ENCODE measurements around the gene XRCC3.

Gene XRCC3

DNA sequence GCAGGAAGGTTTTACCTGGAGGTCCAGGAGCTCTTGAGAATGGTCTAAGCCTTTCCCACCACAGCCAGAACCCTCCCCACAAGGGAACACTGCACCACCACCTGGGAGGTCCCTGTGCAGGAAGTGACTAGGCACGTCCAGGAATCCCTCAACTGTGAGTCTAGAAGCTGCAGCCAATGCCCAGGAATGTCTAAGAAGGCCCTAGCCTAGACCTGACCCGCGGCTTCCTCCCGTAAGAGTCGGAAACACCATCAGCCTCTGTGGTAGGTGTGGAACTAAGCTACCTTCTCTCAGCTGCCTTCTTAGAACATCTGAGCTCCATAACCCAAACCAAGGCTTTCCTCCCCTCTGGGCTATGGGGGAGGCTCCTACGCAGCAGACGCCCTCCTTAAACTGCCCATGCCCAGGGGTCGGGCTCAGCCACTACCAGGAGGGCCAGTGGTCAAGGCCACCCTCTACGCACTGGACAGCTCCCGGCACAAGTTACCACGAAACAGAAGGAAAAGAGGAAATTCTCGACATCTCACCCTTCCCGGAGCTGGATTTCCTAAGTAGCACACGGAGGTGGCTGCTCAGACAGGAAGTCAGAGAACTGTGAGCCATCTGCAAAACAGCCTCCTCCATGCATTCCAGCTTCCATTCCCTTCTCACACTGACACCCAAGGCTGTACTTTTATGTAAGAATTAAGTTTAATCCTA lies 25.9 kb upstream of the XRCC3 start:
- H3K27ac ChIP-seq (ENCODE audit: low read depth, low read length), result no peak overlapping the region
- no peak overlapping the region for H3K4me2 ChIP-seq (ENCODE audit: low read length)

GRCh38 chr14:103739793-103740501 lies 24.7 kb upstream of the XRCC3 start:
- no CpG with 5 or more reads among the region's 30 CpGs for WGBS (ENCODE audit: extremely low coverage, insufficient coverage, low lambda C conversion rate)
- H3K27me3 ChIP-seq (ENCODE audit: insufficient read depth, low read length, poor library complexity), result no peaks in the 10 kb centered on the region
- no peak overlapping the region for H3K4me3 ChIP-seq (ENCODE audit: low read length)
- H3K4me2 ChIP-seq (ENCODE audit: low read length), result no peak overlapping the region
- no peaks in the 10 kb centered on the region for H3K79me1 ChIP-seq (ENCODE audit: low read length)
- H3K4ac ChIP-seq (ENCODE audit: low read depth, low read length), result no peak overlapping the region
- H2AK5ac ChIP-seq (ENCODE audit: low read length), result no peak overlapping the region
- no peak overlapping the region for H3K27ac ChIP-seq (ENCODE audit: low read depth, low read length)
- H2BK120ac ChIP-seq (ENCODE audit: low read depth, low read length), result no peak overlapping the region
- no peak overlapping the region for H3K18ac ChIP-seq (ENCODE audit: low read length)
- no peak overlapping the region for H4K5ac ChIP-seq (ENCODE audit: low read length)
- no peaks in the 10 kb centered on the region for H3K79me2 ChIP-seq (ENCODE audit: control insufficient read depth, insufficient read depth, low read length)
- no peak overlapping the region for H2BK15ac ChIP-seq (replicated peaks; ENCODE audit: low read depth)
- peak overlapping the region; percentile 7 for H3K56ac ChIP-seq (ENCODE audit: low read length)
- H3K4me1 ChIP-seq (ENCODE audit: control insufficient read depth, low read depth, low read length), result no peaks in the 10 kb centered on the region
- H3K36me3 ChIP-seq (ENCODE audit: control insufficient read depth, insufficient read depth, low read length), result no peaks in the 10 kb centered on the region
- H3K9ac ChIP-seq (ENCODE audit: low read length), result no peak overlapping the region
- DNase-seq, result no peak
- H3K23ac ChIP-seq (ENCODE audit: low read length), result no peak overlapping the region
- H2BK5ac ChIP-seq (ENCODE audit: low read length), result no peak overlapping the region
- no peak overlapping the region for H4K8ac ChIP-seq (ENCODE audit: low read depth, low read length)

More for the DNA sequence above, 25.9 kb upstream of the XRCC3 start:
- Histone ChIP-seq H3K36me3 (ENCODE audit: control insufficient read depth, insufficient read depth, low read length) (no peaks in the 10 kb centered on the region), H3K56ac (ENCODE audit: low read length) (no peak overlapping the region), H3K4ac (ENCODE audit: low read depth, low read length) (no peak overlapping the region), H2BK120ac (ENCODE audit: low read depth, low read length) (no peak overlapping the region), H3K9ac (ENCODE audit: low read length) (no peak overlapping the region), H2BK15ac (replicated peaks; ENCODE audit: low read depth) (no peak overlapping the region), H2BK5ac (ENCODE audit: low read length) (no peak overlapping the region), H4K8ac (ENCODE audit: low read depth, low read length) (no peak overlapping the region), H3K4me3 (ENCODE audit: low read length) (no peak overlapping the region), H2AK5ac (ENCODE audit: low read length) (no peak overlapping the region), H3K79me2 (ENCODE audit: control insufficient read depth, insufficient read depth, low read length) (no peaks in the 10 kb centered on the region), H3K4me1 (ENCODE audit: control insufficient read depth, low read depth, low read length) (no peaks in the 10 kb centered on the region), H3K79me1 (ENCODE audit: low read length) (no peaks in the 10 kb centered on the region), H3K23ac (ENCODE audit: low read length) (no peak overlapping the region), H4K5ac (ENCODE audit: low read length) (no peak overlapping the region), H3K18ac (ENCODE audit: low read length) (no peak overlapping the region), H3K27me3 (ENCODE audit: insufficient read depth, low read length, poor library complexity) (no peaks in the 10 kb centered on the region)
- no CpG with 5 or more reads among the region's 14 CpGs for WGBS (ENCODE audit: extremely low coverage, insufficient coverage, low lambda C conversion rate)
- peak; percentile 18 for DNase-seq

DNA sequence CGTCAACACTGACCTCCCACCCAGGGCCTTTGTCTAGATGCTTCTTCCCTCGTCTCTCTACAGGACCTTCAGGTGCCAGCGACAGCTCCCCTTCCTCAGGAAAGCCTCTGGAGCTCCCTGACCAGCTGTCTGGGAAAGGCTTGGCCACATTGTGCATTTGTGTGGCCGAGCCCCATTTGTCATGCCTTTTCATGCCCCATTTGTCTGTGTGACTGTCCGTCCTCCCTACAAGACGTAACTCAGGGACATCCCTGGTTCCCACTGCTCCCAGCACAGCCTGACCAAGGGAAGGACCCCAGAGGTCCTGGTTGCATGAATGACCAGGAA lies 24.2 kb upstream of the XRCC3 start:
- no CpG with 5 or more reads among the region's 6 CpGs for WGBS (ENCODE audit: extremely low coverage, insufficient coverage, low lambda C conversion rate)

GRCh38 chr14:103738701-103739451 lies 23.6 kb upstream of the XRCC3 start:
- H4K8ac ChIP-seq (ENCODE audit: low read depth, low read length), result no peak overlapping the region
- H3K27ac ChIP-seq (ENCODE audit: low read depth, low read length), result no peak overlapping the region
- H3K23ac ChIP-seq (ENCODE audit: low read length), result no peak overlapping the region
- no peak overlapping the region for H3K56ac ChIP-seq (ENCODE audit: low read length)
- DNase-seq, result no peak
- H3K4ac ChIP-seq (ENCODE audit: low read depth, low read length), result no peak overlapping the region
- H3K36me3 ChIP-seq (ENCODE audit: control insufficient read depth, insufficient read depth, low read length), result no peaks in the 10 kb centered on the region
- H3K4me3 ChIP-seq (ENCODE audit: low read length), result no peak overlapping the region
- H3K79me1 ChIP-seq (ENCODE audit: low read length), result no peaks in the 10 kb centered on the region
- no CpG with 5 or more reads among the region's 34 CpGs for WGBS (ENCODE audit: extremely low coverage, insufficient coverage, low lambda C conversion rate)
- no peak overlapping the region for H2BK15ac ChIP-seq (replicated peaks; ENCODE audit: low read depth)
- no peaks in the 10 kb centered on the region for H3K79me2 ChIP-seq (ENCODE audit: control insufficient read depth, insufficient read depth, low read length)
- H3K9ac ChIP-seq (ENCODE audit: low read length), result no peak overlapping the region
- H4K5ac ChIP-seq (ENCODE audit: low read length), result no peak overlapping the region
- H3K18ac ChIP-seq (ENCODE audit: low read length), result no peak overlapping the region
- H3K4me1 ChIP-seq (ENCODE audit: control insufficient read depth, low read depth, low read length), result no peaks in the 10 kb centered on the region
- no peak overlapping the region for H2AK5ac ChIP-seq (ENCODE audit: low read length)
- H3K4me2 ChIP-seq (ENCODE audit: low read length), result no peak overlapping the region
- no peak overlapping the region for H2BK5ac ChIP-seq (ENCODE audit: low read length)
- no peak overlapping the region for H2BK120ac ChIP-seq (ENCODE audit: low read depth, low read length)
- H3K27me3 ChIP-seq (ENCODE audit: insufficient read depth, low read length, poor library complexity), result no peaks in the 10 kb centered on the region

More for the DNA sequence above, 24.2 kb upstream of the XRCC3 start:
- Histone ChIP-seq H2AK5ac (ENCODE audit: low read length) (no peak overlapping the region), H3K4me3 (ENCODE audit: low read length) (no peak overlapping the region), H4K8ac (ENCODE audit: low read depth, low read length) (no peak overlapping the region), H4K5ac (ENCODE audit: low read length) (no peak overlapping the region), H3K18ac (ENCODE audit: low read length) (no peak overlapping the region), H3K79me1 (ENCODE audit: low read length) (no peaks in the 10 kb centered on the region), H3K27ac (ENCODE audit: low read depth, low read length) (no peak overlapping the region), H2BK120ac (ENCODE audit: low read depth, low read length) (no peak overlapping the region), H3K27me3 (ENCODE audit: insufficient read depth, low read length, poor library complexity) (no peaks in the 10 kb centered on the region), H3K9ac (ENCODE audit: low read length) (no peak overlapping the region), H2BK5ac (ENCODE audit: low read length) (no peak overlapping the region), H3K23ac (ENCODE audit: low read length) (no peak overlapping the region), H3K4ac (ENCODE audit: low read depth, low read length) (no peak overlapping the region), H3K4me1 (ENCODE audit: control insufficient read depth, low read depth, low read length) (no peaks in the 10 kb centered on the region), H3K56ac (ENCODE audit: low read length) (peak overlapping the region; percentile 7), H3K4me2 (ENCODE audit: low read length) (no peak overlapping the region), H3K79me2 (ENCODE audit: control insufficient read depth, insufficient read depth, low read length) (no peaks in the 10 kb centered on the region), H3K36me3 (ENCODE audit: control insufficient read depth, insufficient read depth, low read length) (no peaks in the 10 kb centered on the region), H2BK15ac (replicated peaks; ENCODE audit: low read depth) (no peak overlapping the region)
- no peak for DNase-seq

DNA sequence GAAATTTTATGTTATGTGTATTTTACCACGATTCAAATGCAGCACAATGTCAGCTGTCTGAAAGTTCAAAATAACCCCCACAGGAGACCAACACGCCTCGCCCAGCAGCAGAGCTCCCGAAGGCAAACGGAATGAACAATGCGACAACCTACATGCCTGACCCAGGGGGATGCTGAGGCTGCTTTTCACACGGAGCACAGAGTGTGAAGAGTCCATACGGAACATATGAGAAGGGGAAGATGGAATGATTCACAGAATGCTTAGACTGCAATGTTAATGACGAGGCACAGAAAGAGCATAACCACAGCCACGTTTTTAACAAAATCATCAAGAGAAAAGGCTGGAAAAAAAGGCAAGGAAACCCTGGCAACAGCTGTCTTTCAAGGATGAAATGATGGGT lies 22.9 kb upstream of the XRCC3 start:
- H2BK5ac ChIP-seq (ENCODE audit: low read length), result no peak overlapping the region
- H3K79me1 ChIP-seq (ENCODE audit: low read length), result no peaks in the 10 kb centered on the region
- no peak overlapping the region for H3K9ac ChIP-seq (ENCODE audit: low read length)
- no peaks in the 10 kb centered on the region for H3K4me1 ChIP-seq (ENCODE audit: control insufficient read depth, low read depth, low read length)
- H3K4ac ChIP-seq (ENCODE audit: low read depth, low read length), result no peak overlapping the region
- no peak overlapping the region for H3K56ac ChIP-seq (ENCODE audit: low read length)
- peaks cover 1% of the 10 kb centered on the region for H3K36me3 ChIP-seq (ENCODE audit: control insufficient read depth, insufficient read depth, low read length)
- H3K4me3 ChIP-seq (ENCODE audit: low read length), result no peak overlapping the region
- H4K5ac ChIP-seq (ENCODE audit: low read length), result no peak overlapping the region
- no peaks in the 10 kb centered on the region for H3K79me2 ChIP-seq (ENCODE audit: control insufficient read depth, insufficient read depth, low read length)
- no peak overlapping the region for H2AK5ac ChIP-seq (ENCODE audit: low read length)
- H2BK15ac ChIP-seq (replicated peaks; ENCODE audit: low read depth), result no peak overlapping the region
- no CpG with 5 or more reads among the region's 10 CpGs for WGBS (ENCODE audit: extremely low coverage, insufficient coverage, low lambda C conversion rate)
- no peak for DNase-seq
- no peak overlapping the region for H3K4me2 ChIP-seq (ENCODE audit: low read length)
- no peak overlapping the region for H3K23ac ChIP-seq (ENCODE audit: low read length)
- H4K8ac ChIP-seq (ENCODE audit: low read depth, low read length), result no peak overlapping the region
- no peak overlapping the region for H3K18ac ChIP-seq (ENCODE audit: low read length)
- H3K27me3 ChIP-seq (ENCODE audit: insufficient read depth, low read length, poor library complexity), result no peaks in the 10 kb centered on the region
- no peak overlapping the region for H3K27ac ChIP-seq (ENCODE audit: low read depth, low read length)
- H2BK120ac ChIP-seq (ENCODE audit: low read depth, low read length), result no peak overlapping the region

Measured in mesendoderm (in vitro differentiated cells).